GM12872 (cell line): ENCODE results near the gene C14orf39.

Experiments
- CTCF ChIP-seq: IDR thresholded peaks from 3 replicates; pipeline ENCODE4 v1.5.1; 2011; ENCODE audit warnings: low read depth, mild to moderate bottlenecking, low read length, moderate library complexity; ENCODE audit not compliant: insufficient read depth

Gene C14orf39

GRCh38 chr14:60396718-60397343 is 89.0 kb downstream of the C14orf39 start:
- no peak for TF ChIP-seq CTCF
